HepG2 (cell line): Measurements from ENCODE around the gene CDHR3. TPM values are rescaled to one million over a fixed set of nuclear protein-coding genes. Genes with fewer than 3 reads are reported as not detected.

ENCODE experiments used
- ATAC-seq: fragments of 200-7000 bp; cut with Tn5 transposase; 3 replicates; pipeline ENCODE4 v1.9.1; 2020; ENCODE audit warnings: mild to moderate bottlenecking, moderate library complexity
- BruUV-seq: library from RNA; stranded (reverse); fragments of 400-500 nt; replicated peaks from 2 replicates; lab custom pipeline; 2021; lab: Mats Ljungman, UMichigan
- CTCF ChIA-PET: fragments of 300-600 bp; formaldehyde crosslinking; extraction: SDS; loops from one replicate; lab custom pipeline; 2021; ENCODE audit warnings: low total read pairs, inconsistent platforms, low intra/inter-chr PET ratio; lab: Yijun Ruan, JAX
- POLR2A ChIA-PET: fragments of 350-600 bp; sonication (Branson Sonifier 250); formaldehyde crosslinking; loops from one replicate; lab custom pipeline; 2020; ENCODE audit warnings: antibody characterized with exemption, inconsistent platforms; lab: Yijun Ruan, JAX
- DNase-seq: peaks from one replicate; pipeline ENCODE4 v3.0.0-alpha.2; 2015; ENCODE audit warnings: low spot score
- FAIRE-seq: peaks from 3 replicates; lab custom pipeline; 2011; peaks lifted over from hg19 to GRCh38; lab: Jason Lieb, UNC
- H2AFZ ChIP-seq: one replicate; pipeline ENCODE4 v1.6.1; 2011; ENCODE audit warnings: low read length, inconsistent platforms
- H3K27ac ChIP-seq: fragments of 300-600 bp; 3 replicates; pipeline ENCODE4 v1.8.0; 2011; ENCODE audit warnings: mixed run types, mild to moderate bottlenecking, mixed read lengths, low read length, inconsistent platforms; ENCODE audit not compliant: insufficient read depth; ENCODE audit errors: extremely low read length
- H3K27me3 ChIP-seq, 2 experiments: fragments of 200-600 bp in 1 of 2; 2 replicates in 1 of 2; 3 replicates in 1 of 2; pipeline versions ENCODE4 v1.6.0 to v1.8.0; 2011; ENCODE audit warnings: low read length in 2 of 2, mild to moderate bottlenecking in 2 of 2, moderate library complexity in 2 of 2, inconsistent platforms in 1 of 2; ENCODE audit not compliant: insufficient read depth in 2 of 2, control insufficient read depth in 1 of 2
- H3K36me3 ChIP-seq, 2 experiments: fragments of 200-600 bp in 1 of 2; replicated peaks in 1 of 2; 2 replicates in 1 of 2; 3 replicates in 1 of 2; pipeline versions ENCODE4 v1.5.1 to v1.8.0; 2011; ENCODE audit warnings: low read length in 2 of 2, inconsistent platforms in 1 of 2; ENCODE audit not compliant: insufficient read depth in 2 of 2, control insufficient read depth in 1 of 2
- H3K4me1 ChIP-seq: 2 replicates; pipeline ENCODE4 v1.5.1; 2012; ENCODE audit warnings: low read length, inconsistent platforms; ENCODE audit not compliant: insufficient read depth
- H3K4me2 ChIP-seq: 2 replicates; pipeline ENCODE4 v1.6.0; 2011; ENCODE audit warnings: low read depth, low read length, inconsistent platforms
- H3K4me3 ChIP-seq, 3 experiments: fragments of 200-600 bp in 1 of 3; sonication (generic), shearing (Covaris generic) in 1 of 3; replicated peaks in 1 of 3; 2 replicates each; pipeline ENCODE4 v1.5.1; 2011 to 2016; ENCODE audit warnings: low read length in 3 of 3, inconsistent platforms in 2 of 3, low read depth in 2 of 3, mild to moderate bottlenecking in 2 of 3, control low read depth in 1 of 3, mixed read lengths in 1 of 3; ENCODE audit not compliant: insufficient read depth in 1 of 3
- H3K79me2 ChIP-seq: one replicate; pipeline ENCODE4 v1.6.1; 2011; ENCODE audit warnings: low read length, inconsistent platforms; ENCODE audit not compliant: insufficient read depth
- H3K9ac ChIP-seq: 2 replicates; pipeline ENCODE4 v1.6.0; 2011; ENCODE audit warnings: mild to moderate bottlenecking, low read depth, low read length, inconsistent platforms; ENCODE audit not compliant: insufficient read depth
- H3K9me3 ChIP-seq: 2 replicates; pipeline ENCODE4 v1.5.1; 2012; ENCODE audit warnings: mild to moderate bottlenecking, low read length
- H4K20me1 ChIP-seq: 2 replicates; pipeline ENCODE4 v1.6.0; 2011; ENCODE audit warnings: inconsistent platforms, mild to moderate bottlenecking, low read length, moderate library complexity; ENCODE audit not compliant: insufficient read depth
- HOXA3 ChIP-seq: sonication (generic); formaldehyde crosslinking; IDR thresholded peaks from 2 replicates; pipeline ENCODE4 v1.5.0; 2020; ENCODE audit warnings: missing genetic modification reagents
- MTA3 ChIP-seq: sonication (generic); formaldehyde crosslinking; IDR thresholded peaks from 2 replicates; pipeline ENCODE4 v1.4.0; 2020; ENCODE audit warnings: missing genetic modification reagents
- NR1H2 ChIP-seq: sonication (generic); formaldehyde crosslinking; IDR thresholded peaks from 2 replicates; pipeline ENCODE4 v1.8.1; 2022; ENCODE audit warnings: low read depth, missing genetic modification reagents, borderline replicate concordance
- SRSF1 ChIP-seq: fragments of 200-400 bp; formaldehyde crosslinking; optimal IDR thresholded peaks from 2 replicates; pipeline ENCODE3; 2017; ENCODE audit warnings: mild to moderate bottlenecking, low read depth, low read length, moderate library complexity
- SYNCRIP ChIP-seq: fragments of 200-400 bp; formaldehyde crosslinking; IDR thresholded peaks from 2 replicates; pipeline ENCODE4 v1.6.1; 2018; ENCODE audit warnings: mild to moderate bottlenecking, low read depth, low read length; ENCODE audit not compliant: insufficient read depth
- U2AF1 ChIP-seq: fragments of 200-400 bp; formaldehyde crosslinking; optimal IDR thresholded peaks from 2 replicates; pipeline ENCODE3; 2017; ENCODE audit warnings: mild to moderate bottlenecking, low read depth, low read length
- ZNF274 ChIP-seq: sonication (generic); formaldehyde crosslinking; IDR thresholded peaks from 2 replicates; pipeline ENCODE4 v1.5.1; 2020; ENCODE audit warnings: mild to moderate bottlenecking, missing genetic modification reagents
- ZNF407 ChIP-seq: sonication (generic); formaldehyde crosslinking; IDR thresholded peaks from one replicate; pipeline ENCODE4 v1.5.1; 2020; ENCODE audit warnings: mild to moderate bottlenecking, missing genetic modification reagents; ENCODE audit errors: not compliant biosample characterization
- ZNF484 ChIP-seq: sonication (generic); formaldehyde crosslinking; IDR thresholded peaks from 2 replicates; pipeline ENCODE4 v1.5.1; 2020; ENCODE audit warnings: mild to moderate bottlenecking, low read depth, missing genetic modification reagents, borderline replicate concordance
- ZNF720 ChIP-seq: sonication (generic); formaldehyde crosslinking; IDR thresholded peaks from 2 replicates; pipeline ENCODE4 v1.4.0; 2020; ENCODE audit warnings: missing genetic modification reagents
- WGBS: methylation state at CpG from one replicate; pipeline ENCODE4 v1.1.6; 2017; ENCODE audit warnings: low lambda C conversion rate; 5-methylcytosine and 5-hydroxymethylcytosine counted together
- in situ Hi-C: cut with HindIII; loops from 2 replicates; pipeline ENCODE4 v1.10.0; 2017; ENCODE audit warnings: low pct_unique_long_range_greater_than_20kb; ENCODE audit not compliant: extremely low pct_ligation_motif_present
- intact Hi-C: fragments of 100-400 bp; cut with micrococcal nuclease; formaldehyde crosslinking; loops from one replicate; pipeline ENCODE4 v1.10.0; 2022; ENCODE audit not compliant: unreplicated experiment
- polyA plus RNA-seq, 8 experiments: library from polyadenylated mRNA; depleted of rRNA in 3 of 8; stranded (reverse) in 7 of 8; unstranded in 1 of 8; fragments of >200 nt; fragmentation: Illumina TruSeq in 4 of 8; extraction: Trizol in 4 of 8; gene quantifications; 2 replicates each; pipeline versions ENCODE4 v1.2.1 to v1.2.3, GENCODE V29; 2011 to 2016; ENCODE audit warnings: low read depth in 4 of 8, missing spikeins in 1 of 8, mixed read lengths in 1 of 8; ENCODE audit not compliant: insufficient read depth in 1 of 8
- total RNA-seq, 5 experiments: library from RNA; depleted of rRNA; stranded (reverse); fragments of >200 nt; fragmentation: Illumina TruSeq; extraction: Trizol; gene quantifications; 2 replicates each; pipeline ENCODE4 v1.2.3, GENCODE V29; 2016; ENCODE audit warnings: low read depth in 1 of 5

CDHR3 gene
- total and polyA plus RNA-seq, 2 of the 13 experiments (the other 11 are each of a cell fraction or from before 2014, with no cell fraction given), result 6.5 to 11.8 TPM

GRCh38 chr7:106017657-106018056 lies 54.6 kb downstream of the CDHR3 start:
- ChIA-PET POLR2A (no interaction called here), CTCF (no interaction called here)
- Histone ChIP-seq H3K4me2 (no peak overlapping the region), H3K9me3 (no peaks in the 10 kb centered on the region), H3K27ac (no peak overlapping the region), H3K9ac (no peak overlapping the region), H3K4me3 (no peak overlapping the region), H2AFZ (no peak overlapping the region), H3K4me1 (no peaks in the 10 kb centered on the region), H3K36me3 (no peaks in the 10 kb centered on the region), H4K20me1 (no peaks in the 10 kb centered on the region), H3K79me2 (no peaks in the 10 kb centered on the region), H3K27me3 (no peaks in the 10 kb centered on the region)
- TF ChIP-seq SRSF1 (no peak), SYNCRIP (no peak), MTA3 (CRISPR knock-in tag) (no peak), HOXA3 (CRISPR knock-in tag) (no peak), ZNF407 (CRISPR knock-in tag) (no peak), U2AF1 (no peak), NR1H2 (CRISPR knock-in tag) (no peak), ZNF274 (no peak), ZNF720 (CRISPR knock-in tag) (no peak), ZNF484 (no peak)
- 86% methylated on average over 4 of the region's 4 CpGs for WGBS
- no peak for FAIRE-seq
- no TSS peak for BruUV-seq
- in situ Hi-C loops, result loop anchor here (10.0 kb wide), 1 partner anchor 253 kb away; no protein-coding TSS in a partner anchor
- ATAC-seq, result no peak
- no peak for DNase-seq
- intact Hi-C loops, result no loop called here
